ENCODE data around the gene WNT8B.

DNA sequence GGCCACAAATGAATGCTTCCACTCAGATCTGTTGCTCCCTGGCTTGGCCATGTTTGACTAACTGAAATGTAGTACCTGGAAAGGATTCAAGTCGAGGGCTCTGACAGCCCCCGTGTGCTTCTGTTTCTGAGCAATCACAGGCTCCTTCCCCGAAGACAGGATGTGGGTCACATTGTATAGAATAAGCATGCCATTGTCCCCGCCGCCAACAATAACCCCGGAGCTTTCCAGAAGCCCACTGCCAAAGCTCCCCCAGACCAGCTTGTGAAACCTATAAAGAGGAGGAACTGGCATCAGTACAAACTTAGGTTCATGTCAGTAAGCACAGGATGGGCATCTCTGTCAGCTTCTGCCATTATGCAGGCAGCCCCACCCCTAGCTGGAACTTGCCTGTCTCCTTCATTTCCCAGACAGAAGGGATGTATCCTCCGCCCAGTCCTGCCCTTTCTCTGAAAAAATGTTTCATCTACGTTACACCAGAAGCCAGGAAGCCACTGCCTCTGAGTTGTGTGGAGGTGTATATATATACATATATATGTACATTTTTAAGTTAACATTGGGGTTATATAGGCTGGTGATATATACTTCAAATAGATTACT is 46.5 kb downstream of the WNT8B start:
- TF ChIP-seq EZH2 (IDR thresholded peaks at IDR 0.05; ENCODE audit: insufficient read depth, poor library complexity, severe bottlenecking) (no peak), EZH2phosphoT487 (IDR thresholded peaks at IDR 0.05; ENCODE audit: insufficient read depth, low read depth) (no peak)
